Fibroblast of lung (primary cell): ENCODE measurements around the gene C3.

Experiments used
- CTCF ChIP-seq, 2 donors: IDR thresholded peaks in 1 of 2; conservative IDR thresholded peaks in 1 of 2; 1 replicate in 1 of 2; 2 replicates in 1 of 2; pipeline ENCODE4 v1.5.1; 2011 to 2012; ENCODE audit warnings: low read length in 2 of 2, control low read depth in 1 of 2, inconsistent platforms in 1 of 2, low read depth in 1 of 2, mild to moderate bottlenecking in 1 of 2
- EZH2 ChIP-seq: IDR thresholded peaks from 2 replicates; pipeline ENCODE4 v1.5.1; 2012; ENCODE audit warnings: low read length, control low read depth, mild to moderate bottlenecking; ENCODE audit errors: missing control alignments

- TF ChIP-seq CTCF (conservative IDR thresholded peaks at IDR 0.05 in 1 of 2, IDR thresholded peaks at IDR 0.05 in 1 of 2; ENCODE audit: low read depth in 1 of 2, low read length in 2 of 2) (no peak), EZH2 (no peak)
Observed at GRCh38 chr19:6716610-6716970, 3.9 kb downstream of the C3 start.
